IMR-90 (cell line): ENCODE measurements around the gene PHAF1. TPM values are rescaled to one million over a fixed set of nuclear protein-coding genes. Genes with fewer than 3 reads are reported as not detected.

Experiments used
- ATAC-seq: fragments of 200-7000 bp; cut with Tn5 transposase; 2 replicates; pipeline ENCODE4 v1.9.1; 2020; ENCODE audit warnings: low read depth, mild to moderate bottlenecking, moderate library complexity
- BruUV-seq: library from RNA; stranded (reverse); fragments of 400-500 nt; replicated peaks from 2 replicates; lab custom pipeline; 2021; lab: Mats Ljungman, UMichigan
- CTCF ChIA-PET: fragments of 300-600 bp; formaldehyde crosslinking; extraction: SDS; loops from one replicate; lab custom pipeline; 2021; ENCODE audit warnings: antibody characterized with exemption; lab: Yijun Ruan, JAX
- POLR2A ChIA-PET: fragments of 300-600 bp; sonication (Branson Sonifier 250); formaldehyde crosslinking; loops from one replicate; lab custom pipeline; 2022; ENCODE audit warnings: antibody characterized with exemption; ENCODE audit not compliant: unreplicated experiment; lab: Charles Lee
- DNase-seq: peaks from one replicate; pipeline ENCODE4 v3.0.0; 2013
- H2AFZ ChIP-seq: replicated peaks from 2 replicates; pipeline ENCODE3; 2013; ENCODE audit warnings: low read length, mild to moderate bottlenecking; ENCODE audit not compliant: poor library complexity
- H2AK5ac ChIP-seq: 2 replicates; pipeline ENCODE4 v1.6.1; 2013; ENCODE audit warnings: low read depth, low read length, inconsistent platforms
- H2AK9ac ChIP-seq: replicated peaks from 2 replicates; pipeline ENCODE3; 2013; ENCODE audit warnings: mild to moderate bottlenecking, low read depth, low read length, moderate library complexity; ENCODE audit not compliant: poor library complexity
- H2BK120ac ChIP-seq: 2 replicates; pipeline ENCODE4 v1.6.1; 2013; ENCODE audit warnings: low read depth, low read length, inconsistent platforms
- H2BK15ac ChIP-seq: 3 replicates; pipeline ENCODE4 v1.6.1; 2013; ENCODE audit warnings: low read depth, low read length, inconsistent platforms
- H2BK20ac ChIP-seq: 2 replicates; pipeline ENCODE4 v1.6.1; 2013; ENCODE audit warnings: low read depth, mild to moderate bottlenecking, inconsistent platforms, low read length, moderate library complexity
- H2BK5ac ChIP-seq: 2 replicates; pipeline ENCODE4 v1.6.1; 2013; ENCODE audit warnings: mild to moderate bottlenecking, low read depth, low read length, inconsistent platforms; ENCODE audit not compliant: poor library complexity, severe bottlenecking
- H3K14ac ChIP-seq: replicated peaks from 2 replicates; pipeline ENCODE4 v1.6.1; 2013; ENCODE audit warnings: low read depth, low read length, inconsistent platforms
- H3K18ac ChIP-seq: 2 replicates; pipeline ENCODE4 v1.6.1; 2013; ENCODE audit warnings: low read depth, low read length, control low read depth
- H3K23ac ChIP-seq: 2 replicates; pipeline ENCODE4 v1.6.1; 2013; ENCODE audit warnings: low read depth, low read length, inconsistent platforms
- H3K27ac ChIP-seq: 2 replicates; pipeline ENCODE4 v1.5.1; 2013; ENCODE audit warnings: mild to moderate bottlenecking, control low read depth, low read length; ENCODE audit not compliant: insufficient read depth
- H3K27me3 ChIP-seq: 2 replicates; pipeline ENCODE4 v1.6.1; 2013; ENCODE audit warnings: low read length; ENCODE audit not compliant: control insufficient read depth, insufficient read depth
- H3K36me3 ChIP-seq: 2 replicates; pipeline ENCODE4 v1.6.1; 2013; ENCODE audit warnings: low read length, mixed read lengths; ENCODE audit not compliant: control insufficient read depth, insufficient read depth
- H3K4ac ChIP-seq: 2 replicates; pipeline ENCODE4 v1.6.1; 2013; ENCODE audit warnings: low read depth, low read length, inconsistent platforms
- H3K4me1 ChIP-seq: 2 replicates; pipeline ENCODE4 v1.6.1; 2013; ENCODE audit warnings: low read length, mixed read lengths; ENCODE audit not compliant: control insufficient read depth, insufficient read depth
- H3K4me2 ChIP-seq: 2 replicates; pipeline ENCODE4 v1.6.1; 2013; ENCODE audit warnings: low read depth, mild to moderate bottlenecking, control low read depth, low read length, moderate library complexity
- H3K4me3 ChIP-seq: 2 replicates; pipeline ENCODE4 v1.5.1; 2013; ENCODE audit warnings: low read depth, mild to moderate bottlenecking, control low read depth, low read length, moderate library complexity; ENCODE audit not compliant: insufficient read depth
- H3K56ac ChIP-seq: 2 replicates; pipeline ENCODE4 v1.6.1; 2013; ENCODE audit warnings: low read length, inconsistent platforms; ENCODE audit not compliant: insufficient read depth; ENCODE audit errors: extremely low read depth
- H3K79me1 ChIP-seq, 2 experiments: 2 replicates each; pipeline ENCODE4 v1.6.1; 2013; ENCODE audit warnings: low read length in 2 of 2, inconsistent platforms in 1 of 2, low read depth in 1 of 2
- H3K9ac ChIP-seq: 2 replicates; pipeline ENCODE4 v1.6.1; 2013; ENCODE audit warnings: low read depth, low read length, control low read depth
- H3K9me1 ChIP-seq: 2 replicates; pipeline ENCODE4 v1.6.1; 2013; ENCODE audit warnings: low read length, inconsistent platforms; ENCODE audit not compliant: insufficient read depth
- H3K9me3 ChIP-seq: 2 replicates; pipeline ENCODE4 v1.6.1; 2013; ENCODE audit warnings: low read length; ENCODE audit not compliant: control insufficient read depth, insufficient read depth
- H4K20me1 ChIP-seq: 2 replicates; pipeline ENCODE4 v1.6.1; 2013; ENCODE audit warnings: low read length, inconsistent platforms; ENCODE audit not compliant: insufficient read depth
- H4K5ac ChIP-seq: 2 replicates; pipeline ENCODE4 v1.6.1; 2013; ENCODE audit warnings: mild to moderate bottlenecking, low read depth, low read length, control low read depth
- H4K8ac ChIP-seq, 2 experiments: 2 replicates each; pipeline ENCODE4 v1.6.1; 2013; ENCODE audit warnings: low read depth in 2 of 2, low read length in 2 of 2, control low read depth in 1 of 2, inconsistent platforms in 1 of 2
- H4K91ac ChIP-seq: 2 replicates; pipeline ENCODE4 v1.6.1; 2013; ENCODE audit warnings: low read depth, low read length, inconsistent platforms; ENCODE audit not compliant: insufficient read depth
- BHLHE40 ChIP-seq: fragments of 150-350 bp; IDR thresholded peaks from 2 replicates; pipeline ENCODE4 v1.6.1; 2016; ENCODE audit warnings: mild to moderate bottlenecking, low read depth, low read length
- CHD1 ChIP-seq: IDR thresholded peaks from 2 replicates; pipeline ENCODE4 v1.6.1; 2012; ENCODE audit warnings: low read depth, low read length, improper control_type of control experiment
- CTCF ChIP-seq: conservative IDR thresholded peaks from 2 replicates; pipeline ENCODE4 v1.5.1; 2012; ENCODE audit warnings: mild to moderate bottlenecking, low read depth, low read length, improper control_type of control experiment
- FOS ChIP-seq: fragments of 150-350 bp; IDR thresholded peaks from 2 replicates; pipeline ENCODE4 v1.6.1; 2016; ENCODE audit warnings: low read depth, low read length
- MAFK ChIP-seq: IDR thresholded peaks from 2 replicates; pipeline ENCODE4 v1.6.1; 2012; ENCODE audit warnings: low read depth, low read length, improper control_type of control experiment
- MXI1 ChIP-seq: IDR thresholded peaks from 2 replicates; pipeline ENCODE4 v1.6.1; 2012; ENCODE audit warnings: low read depth, mild to moderate bottlenecking, low read length, moderate library complexity, borderline replicate concordance
- RAD21 ChIP-seq: IDR thresholded peaks from 2 replicates; pipeline ENCODE4 v1.6.1; 2012; ENCODE audit warnings: low read length, improper control_type of control experiment
- RCOR1 ChIP-seq: IDR thresholded peaks from 2 replicates; pipeline ENCODE4 v1.6.1; 2012; ENCODE audit warnings: mild to moderate bottlenecking, low read length, improper control_type of control experiment; ENCODE audit not compliant: insufficient replicate concordance
- SMC3 ChIP-seq: fragments of 150-350 bp; IDR thresholded peaks from 2 replicates; pipeline ENCODE4 v1.6.1; 2016; ENCODE audit warnings: low read depth, mild to moderate bottlenecking, antibody characterized with exemption, low read length, moderate library complexity
- WGBS, 2 experiments: methylation state at CpG; one replicate each; pipeline versions ENCODE4 v1.1.5 to v1.1.7; 2013; ENCODE audit warnings: missing lambda C conversion rate in 2 of 2; ENCODE audit not compliant: insufficient read length in 1 of 2; ENCODE audit errors: extremely low coverage in 2 of 2; 5-methylcytosine and 5-hydroxymethylcytosine counted together
- dilution Hi-C: fragments of 300-500 bp; cut with HindIII; formaldehyde crosslinking; loops from one replicate; pipeline ENCODE4 v1.14.3; 2018; ENCODE audit warnings: low sequenced_read_pairs; ENCODE audit not compliant: unreplicated experiment
- in situ Hi-C: fragments of 300-500 bp; cut with MboI; formaldehyde crosslinking; loops from 3 replicates; pipeline ENCODE4 v1.14.3; 2019; ENCODE audit warnings: low sequenced_read_pairs, inconsistent platforms, mixed read lengths
- intact Hi-C: fragments of 100-400 bp; cut with micrococcal nuclease; formaldehyde crosslinking; loops from 2 replicates; pipeline ENCODE4 v1.10.0; 2022
- polyA plus RNA-seq, 3 experiments: library from polyadenylated mRNA; depleted of rRNA; stranded (reverse); fragments of >200 nt; gene quantifications; 2 replicates each; pipeline ENCODE4 v1.2.3, GENCODE V29; 2012; ENCODE audit warnings: low replicate concordance in 1 of 3
- total RNA-seq: library from RNA; depleted of rRNA; stranded (reverse); fragments of >200 nt; gene quantifications from 2 replicates; pipeline ENCODE4 v1.2.3, GENCODE V29; 2012
- TF ChIP-seq, protein P1 (sequence below): fragments of 150-350 bp; IDR thresholded peaks from 2 replicates; pipeline ENCODE4 v1.6.1; 2017; ENCODE audit warnings: mild to moderate bottlenecking, antibody characterized with exemption, low read length, low read depth

PHAF1 gene
- total and polyA plus RNA-seq, 2 of the 4 experiments (the other 2 are of a cell fraction), result 14.0 to 19.8 TPM

DNA sequence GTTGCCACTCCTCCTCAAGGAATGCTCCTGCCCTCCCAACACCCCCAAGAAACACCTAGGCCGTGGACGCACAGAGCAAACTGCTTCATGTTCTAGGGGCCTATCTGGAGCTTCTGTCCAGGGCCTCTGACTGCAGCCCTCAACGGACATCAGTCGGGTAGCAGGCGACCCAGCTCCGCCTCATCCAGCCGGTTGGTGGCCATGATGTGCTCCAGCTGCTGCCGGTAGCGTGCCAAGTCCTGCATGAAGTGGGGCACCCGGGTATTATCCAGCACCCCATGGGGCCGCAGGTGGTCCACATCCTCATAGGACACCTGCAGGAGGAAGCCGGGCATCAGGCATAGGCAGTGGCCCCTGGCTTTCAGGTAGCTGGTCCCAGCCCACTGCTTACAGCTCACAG, 66.9 kb downstream of the PHAF1 start:
- no peak overlapping the region for H3K14ac ChIP-seq
- no peak overlapping the region for H3K4me2 ChIP-seq
- H3K9me1 ChIP-seq, result peaks cover 12% of the 10 kb centered on the region
- H3K56ac ChIP-seq, result no peak overlapping the region
- peaks cover 16 to 51% of the 10 kb centered on the region in 2 experiments; a peak in 3 of 4 replicates for H3K79me1 ChIP-seq
- peaks cover 32% of the 10 kb centered on the region for H4K20me1 ChIP-seq
- DNase-seq (no peak), ATAC-seq (no peak)
- CTCF ChIA-PET, result interaction anchor here (0.7 to 1.2 kb wide), 2 partner anchors 8 to 1397 kb away, joined by 3 to 4 read pairs; no protein-coding TSS in a partner anchor
- in situ Hi-C loops, result no loop called here
- H3K4me3 ChIP-seq, result no peak overlapping the region
- H3K9me3 ChIP-seq, result no peaks in the 10 kb centered on the region
- H3K23ac ChIP-seq, result no peak overlapping the region
- no peak overlapping the region for H2AK9ac ChIP-seq
- H4K8ac ChIP-seq, result no peak overlapping the region
- no peak overlapping the region for H2AK5ac ChIP-seq
- no peak overlapping the region for H2BK15ac ChIP-seq
- peaks cover 11% of the 10 kb centered on the region; the same call in 1 of the 2 replicates for H3K36me3 ChIP-seq
- no peak overlapping the region for H4K5ac ChIP-seq
- no peak overlapping the region for H3K4ac ChIP-seq
- no peak overlapping the region for H2AFZ ChIP-seq
- no peak overlapping the region for H2BK20ac ChIP-seq
- no TSS peak for BruUV-seq
- no peaks in the 10 kb centered on the region for H3K27me3 ChIP-seq
- intact Hi-C loops, result no loop called here
- POLR2A ChIA-PET, result no interaction called here
- 65% methylated on average over 9 of the region's 12 CpGs; no CpG with 5 or more reads in 1 of the 2 experiments for WGBS, 2 experiments
- dilution Hi-C loops, result no loop called here
- no peak overlapping the region for H3K18ac ChIP-seq
- H2BK120ac ChIP-seq, result no peak overlapping the region
- TF ChIP-seq RAD21, result no peak
- TF ChIP-seq SMC3, result no peak
- TF ChIP-seq CHD1, result no peak
- TF ChIP-seq RCOR1, result no peak
- no peak for TF ChIP-seq BHLHE40
- TF ChIP-seq, protein P1, sequence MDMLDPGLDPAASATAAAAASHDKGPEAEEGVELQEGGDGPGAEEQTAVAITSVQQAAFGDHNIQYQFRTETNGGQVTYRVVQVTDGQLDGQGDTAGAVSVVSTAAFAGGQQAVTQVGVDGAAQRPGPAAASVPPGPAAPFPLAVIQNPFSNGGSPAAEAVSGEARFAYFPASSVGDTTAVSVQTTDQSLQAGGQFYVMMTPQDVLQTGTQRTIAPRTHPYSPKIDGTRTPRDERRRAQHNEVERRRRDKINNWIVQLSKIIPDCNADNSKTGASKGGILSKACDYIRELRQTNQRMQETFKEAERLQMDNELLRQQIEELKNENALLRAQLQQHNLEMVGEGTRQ, result no peak
- TF ChIP-seq FOS, result no peak
- no peak for TF ChIP-seq CTCF
- no peak for TF ChIP-seq MXI1
- no peak for TF ChIP-seq MAFK
- no peak overlapping the region for H2BK5ac ChIP-seq
- no peak overlapping the region for H3K27ac ChIP-seq
- peaks cover 22% of the 10 kb centered on the region for H3K4me1 ChIP-seq
- no peak overlapping the region for H3K9ac ChIP-seq
- no peak overlapping the region for H4K91ac ChIP-seq
